ENCODE results near the gene ARL6IP5. TPM values are rescaled to one million over a fixed set of nuclear protein-coding genes. Genes with fewer than 3 reads are reported as not detected.

ARL6IP5 gene
- total RNA-seq, 1 donor from 2014 or later: 193 TPM

- TF ChIP-seq CTCF (IDR thresholded peaks at IDR 0.05; ENCODE audit: borderline replicate concordance): no peak
- intact Hi-C loops (cut with micrococcal nuclease): no loop called here
- H3K36me3 ChIP-seq: no peaks in the 10 kb centered on the region
- peaks cover 4% of the 10 kb centered on the region for H3K4me1 ChIP-seq
- H3K4me3 ChIP-seq: no peak overlapping the region
- no peaks in the 10 kb centered on the region for H3K27me3 ChIP-seq (ENCODE audit: low read depth)
- no peak overlapping the region for H3K27ac ChIP-seq (replicated peaks)
- no peak for DNase-seq
- no peaks in the 10 kb centered on the region for H3K9me3 ChIP-seq (replicated peaks)
Observed at GRCh38 chr3:69142797-69143454, 58.2 kb downstream of the ARL6IP5 start.

GRCh38 chr3:69143612-69144011, 58.9 kb downstream of the ARL6IP5 start:
- intact Hi-C loops (cut with micrococcal nuclease): no loop called here
- TF ChIP-seq CTCF (IDR thresholded peaks at IDR 0.05; ENCODE audit: borderline replicate concordance): no peak

GRCh38 chr3:69144631-69145245, 60.0 kb downstream of the ARL6IP5 start:
- Histone ChIP-seq H3K27ac (replicated peaks) (no peak overlapping the region), H3K4me3 (no peak overlapping the region), H3K27me3 (ENCODE audit: low read depth) (no peaks in the 10 kb centered on the region), H3K9me3 (replicated peaks) (no peaks in the 10 kb centered on the region), H3K4me1 (peaks cover 4% of the 10 kb centered on the region), H3K36me3 (no peaks in the 10 kb centered on the region)
- intact Hi-C loops (cut with micrococcal nuclease): no loop called here
- no peak for DNase-seq
- TF ChIP-seq CTCF (IDR thresholded peaks at IDR 0.05; ENCODE audit: borderline replicate concordance): no peak

More at GRCh38 chr3:69143612-69144011, 58.9 kb downstream of the ARL6IP5 start:
- H3K36me3 ChIP-seq: no peaks in the 10 kb centered on the region
- no peaks in the 10 kb centered on the region for H3K27me3 ChIP-seq (ENCODE audit: low read depth)
- H3K9me3 ChIP-seq (replicated peaks): no peaks in the 10 kb centered on the region
- no peak overlapping the region for H3K4me3 ChIP-seq
- DNase-seq: no peak
- peaks cover 4% of the 10 kb centered on the region for H3K4me1 ChIP-seq
- H3K27ac ChIP-seq (replicated peaks): no peak overlapping the region

GRCh38 chr3:69145688-69146087, 61.0 kb downstream of the ARL6IP5 start:
- DNase-seq: no peak
- no peaks in the 10 kb centered on the region for H3K9me3 ChIP-seq (replicated peaks)

GRCh38 chr3:69149586-69149985, 64.8 kb downstream of the ARL6IP5 start:
- Histone ChIP-seq H3K27me3 (ENCODE audit: low read depth) (peaks cover 10% of the 10 kb centered on the region), H3K27ac (replicated peaks) (no peak overlapping the region), H3K9me3 (replicated peaks) (no peaks in the 10 kb centered on the region), H3K4me1 (peaks cover 4% of the 10 kb centered on the region), H3K4me3 (no peak overlapping the region), H3K36me3 (no peaks in the 10 kb centered on the region)
- intact Hi-C loops (cut with micrococcal nuclease): no loop called here
- DNase-seq: no peak
- TF ChIP-seq CTCF (IDR thresholded peaks at IDR 0.05; ENCODE audit: borderline replicate concordance): no peak

More at GRCh38 chr3:69145688-69146087, 61.0 kb downstream of the ARL6IP5 start:
- Histone ChIP-seq H3K4me3 (no peak overlapping the region), H3K4me1 (peaks cover 4% of the 10 kb centered on the region), H3K27ac (replicated peaks) (no peak overlapping the region), H3K36me3 (no peaks in the 10 kb centered on the region), H3K27me3 (ENCODE audit: low read depth) (no peaks in the 10 kb centered on the region)
- TF ChIP-seq CTCF (IDR thresholded peaks at IDR 0.05; ENCODE audit: borderline replicate concordance): no peak
- intact Hi-C loops (cut with micrococcal nuclease): no loop called here

Small RNAs within 50 kb of the gene (microRNA-seq; reads per million reads assigned to microRNA genes)
- gene MIR3136: 0.94 reads per million

Other genes starting within 250 kb of the ARL6IP5 start
- not detected for gene TAFA4, start 152.4 kb upstream of the ARL6IP5 start, total RNA-seq
- gene EOGT, start 71.3 kb upstream of the ARL6IP5 start, total RNA-seq: 28.2 TPM
- 21.0 TPM for gene TMF1, start 32.6 kb upstream of the ARL6IP5 start, total RNA-seq
- gene UBA3, start 4.6 kb upstream of the ARL6IP5 start, total RNA-seq: 84.2 TPM
- 154 TPM for gene LMOD3, start 37.7 kb downstream of the ARL6IP5 start, total RNA-seq